ENCODE results near the gene BCL11A. TPM values are rescaled to one million over a fixed set of nuclear protein-coding genes. Genes with fewer than 3 reads are reported as not detected.

BCL11A gene
- total RNA-seq, 4 donors from 2014 or later: 0.16 to 2.0 (median 0.41) TPM

- TF ChIP-seq CTCF (IDR thresholded peaks at IDR 0.05; ENCODE audit: low read depth): no peak
Observed at GRCh38 chr2:60544062-60544461, 9.4 kb downstream of the BCL11A start.

DNA sequence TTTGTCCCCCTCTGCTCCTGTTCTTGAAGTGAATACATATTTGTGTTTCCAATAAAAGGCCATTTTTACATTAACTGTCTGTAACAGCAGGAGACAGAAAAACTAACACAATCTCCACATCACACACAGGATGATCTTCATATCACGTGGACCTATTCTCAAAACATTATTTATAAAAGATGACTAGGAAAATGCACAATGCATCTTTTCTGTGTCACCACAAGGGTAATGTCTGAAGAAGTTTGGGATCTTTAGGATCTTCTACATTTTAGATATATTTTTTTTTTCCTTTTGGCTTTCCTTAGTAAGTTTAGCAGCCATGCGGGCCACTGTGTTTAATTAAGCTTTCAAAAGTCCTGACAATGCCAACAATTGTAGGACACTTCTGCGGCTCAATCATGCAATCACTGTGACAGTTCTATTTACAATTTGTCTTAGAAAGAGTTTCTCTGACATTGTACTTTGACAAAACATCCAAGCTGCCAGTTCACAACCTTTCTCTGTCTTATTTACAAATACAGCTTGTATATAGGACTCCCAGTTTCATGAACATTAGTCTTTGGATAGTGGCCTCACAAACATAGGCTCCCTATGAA, 12.3 kb downstream of the BCL11A start:
- no peak for TF ChIP-seq CTCF (IDR thresholded peaks at IDR 0.05; ENCODE audit: low read depth)

DNA sequence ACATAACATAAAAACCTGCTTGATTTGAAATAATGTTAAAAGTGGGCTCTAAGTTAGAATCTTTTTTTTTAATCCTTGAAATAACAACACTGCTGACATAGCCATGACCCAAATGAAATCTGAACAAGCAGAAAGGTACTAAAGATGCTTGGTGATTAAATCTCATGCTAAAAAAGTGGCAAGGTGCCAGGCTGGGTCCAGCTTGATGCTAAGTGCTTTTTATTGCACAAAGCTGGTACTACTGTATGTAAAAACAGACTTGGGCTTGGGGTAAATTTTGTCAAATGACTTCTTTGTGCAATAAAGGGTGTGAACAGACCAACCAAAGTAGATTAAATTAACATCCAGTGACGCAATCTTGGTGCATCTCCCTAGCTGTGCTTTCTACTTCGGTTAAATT, 13.4 kb downstream of the BCL11A start:
- TF ChIP-seq CTCF (IDR thresholded peaks at IDR 0.05; ENCODE audit: low read depth): no peak

DNA sequence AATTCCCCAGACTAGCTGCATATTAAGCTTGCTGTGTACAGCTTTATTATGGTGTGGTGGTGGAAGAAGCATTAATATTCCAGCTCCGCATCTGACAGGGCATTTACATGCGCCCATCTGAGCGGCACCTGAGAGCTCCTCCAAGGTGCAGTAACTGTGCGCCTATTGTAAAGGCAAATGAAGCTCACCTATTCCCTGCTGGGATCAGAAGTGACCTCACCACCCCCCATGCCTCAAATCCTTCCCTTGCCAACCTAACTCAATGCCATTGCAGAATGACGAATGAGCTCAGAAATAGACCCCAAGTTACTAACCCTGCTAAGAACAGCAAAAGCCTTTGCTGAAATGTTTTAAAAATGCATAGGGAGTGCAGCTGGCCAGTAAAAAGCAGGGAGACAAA, 14.3 kb downstream of the BCL11A start:
- TF ChIP-seq CTCF (IDR thresholded peaks at IDR 0.05; ENCODE audit: low read depth): no peak

GRCh38 chr2:60538101-60538500, 15.4 kb downstream of the BCL11A start:
- no peak for TF ChIP-seq CTCF (IDR thresholded peaks at IDR 0.05; ENCODE audit: low read depth)

GRCh38 chr2:60536746-60537145, 16.7 kb downstream of the BCL11A start:
- TF ChIP-seq CTCF (IDR thresholded peaks at IDR 0.05; ENCODE audit: low read depth): no peak

DNA sequence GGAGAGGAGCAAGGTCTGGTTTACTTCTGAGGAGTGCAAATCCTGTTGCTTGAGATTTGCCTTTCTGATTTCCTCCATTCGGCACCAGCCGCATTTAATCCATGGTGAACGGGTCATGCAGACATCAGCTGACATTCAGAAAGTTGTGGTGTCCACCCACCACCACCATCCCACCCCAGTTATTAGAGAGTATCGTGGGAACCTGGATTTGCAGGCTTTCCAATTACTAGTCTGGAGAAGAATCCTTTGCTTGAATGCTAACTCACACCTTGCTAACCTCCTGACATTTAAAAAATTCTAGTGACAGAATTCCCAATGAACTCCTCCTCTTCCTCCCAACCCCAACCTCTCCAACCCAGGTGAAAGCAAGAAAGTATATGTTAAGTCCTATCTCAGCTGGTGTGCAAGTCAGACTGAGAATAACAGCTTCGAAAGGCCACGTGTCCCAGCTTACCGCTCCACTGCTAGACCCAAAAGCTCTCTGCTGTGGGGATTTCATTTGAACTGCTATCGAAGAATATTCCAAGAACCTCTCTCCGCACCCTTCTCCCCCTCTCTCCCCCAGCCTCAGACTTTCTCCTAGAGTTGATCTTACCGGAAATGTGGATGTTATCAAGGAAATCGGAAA, 17.7 kb downstream of the BCL11A start:
- TF ChIP-seq CTCF (IDR thresholded peaks at IDR 0.05; ENCODE audit: low read depth): no peak
